Measurements from ENCODE around the gene C11orf52.

GRCh38 chr11:111917788-111918187 lies 925 bp upstream of the C11orf52 start:
- TF ChIP-seq POLR2A (IDR thresholded peaks at IDR 0.05; ENCODE audit: low read depth, low read length) (no peak), RAD21 (IDR thresholded peaks at IDR 0.05; ENCODE audit: low read length) (no peak), CEBPB (IDR thresholded peaks at IDR 0.05; ENCODE audit: low read depth, low read length) (no peak), MXI1 (IDR thresholded peaks at IDR 0.05; ENCODE audit: borderline replicate concordance, low read depth, low read length) (no peak), SMC3 (IDR thresholded peaks at IDR 0.05; ENCODE audit: low read depth, low read length) (no peak), RCOR1 (IDR thresholded peaks at IDR 0.05; ENCODE audit: insufficient replicate concordance, low read length) (no peak), MAZ (IDR thresholded peaks at IDR 0.05; ENCODE audit: borderline replicate concordance, low read depth, low read length) (no peak), FOS (IDR thresholded peaks at IDR 0.05; ENCODE audit: low read depth, low read length) (no peak), MAFK (IDR thresholded peaks at IDR 0.05; ENCODE audit: low read depth, low read length) (no peak)
- TF ChIP-seq, protein P1, sequence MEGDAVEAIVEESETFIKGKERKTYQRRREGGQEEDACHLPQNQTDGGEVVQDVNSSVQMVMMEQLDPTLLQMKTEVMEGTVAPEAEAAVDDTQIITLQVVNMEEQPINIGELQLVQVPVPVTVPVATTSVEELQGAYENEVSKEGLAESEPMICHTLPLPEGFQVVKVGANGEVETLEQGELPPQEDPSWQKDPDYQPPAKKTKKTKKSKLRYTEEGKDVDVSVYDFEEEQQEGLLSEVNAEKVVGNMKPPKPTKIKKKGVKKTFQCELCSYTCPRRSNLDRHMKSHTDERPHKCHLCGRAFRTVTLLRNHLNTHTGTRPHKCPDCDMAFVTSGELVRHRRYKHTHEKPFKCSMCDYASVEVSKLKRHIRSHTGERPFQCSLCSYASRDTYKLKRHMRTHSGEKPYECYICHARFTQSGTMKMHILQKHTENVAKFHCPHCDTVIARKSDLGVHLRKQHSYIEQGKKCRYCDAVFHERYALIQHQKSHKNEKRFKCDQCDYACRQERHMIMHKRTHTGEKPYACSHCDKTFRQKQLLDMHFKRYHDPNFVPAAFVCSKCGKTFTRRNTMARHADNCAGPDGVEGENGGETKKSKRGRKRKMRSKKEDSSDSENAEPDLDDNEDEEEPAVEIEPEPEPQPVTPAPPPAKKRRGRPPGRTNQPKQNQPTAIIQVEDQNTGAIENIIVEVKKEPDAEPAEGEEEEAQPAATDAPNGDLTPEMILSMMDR (conservative IDR thresholded peaks at IDR 0.05; ENCODE audit: low read depth, low read length) = no peak
- TF ChIP-seq, protein P2, sequence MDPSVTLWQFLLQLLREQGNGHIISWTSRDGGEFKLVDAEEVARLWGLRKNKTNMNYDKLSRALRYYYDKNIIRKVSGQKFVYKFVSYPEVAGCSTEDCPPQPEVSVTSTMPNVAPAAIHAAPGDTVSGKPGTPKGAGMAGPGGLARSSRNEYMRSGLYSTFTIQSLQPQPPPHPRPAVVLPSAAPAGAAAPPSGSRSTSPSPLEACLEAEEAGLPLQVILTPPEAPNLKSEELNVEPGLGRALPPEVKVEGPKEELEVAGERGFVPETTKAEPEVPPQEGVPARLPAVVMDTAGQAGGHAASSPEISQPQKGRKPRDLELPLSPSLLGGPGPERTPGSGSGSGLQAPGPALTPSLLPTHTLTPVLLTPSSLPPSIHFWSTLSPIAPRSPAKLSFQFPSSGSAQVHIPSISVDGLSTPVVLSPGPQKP (IDR thresholded peaks at IDR 0.05; ENCODE audit: borderline replicate concordance, low read depth, low read length) = no peak
